Left kidney (tissue), 2 donors: Measurements from ENCODE around the gene MTOR. TPM values are rescaled to one million over a fixed set of nuclear protein-coding genes. Genes with fewer than 3 reads are reported as not detected.
"Not testable (repeated sequence)": the region's sequence is repeated elsewhere in the genome, so short reads cannot be mapped to it uniquely, and the experiment has no call there.

ENCODE experiments used
- DNase-seq: peaks from one replicate; pipeline ENCODE4 v3.0.0-alpha.2; 2013
- polyA plus RNA-seq: library from polyadenylated mRNA; unstranded; fragments of 120-200 nt; gene quantifications from one replicate; pipeline ENCODE4 v1.2.1, GENCODE V29; 2013; ENCODE audit not compliant: insufficient read length

MTOR gene
- polyA plus RNA-seq, 1 donor = 56.6 TPM

DNA sequence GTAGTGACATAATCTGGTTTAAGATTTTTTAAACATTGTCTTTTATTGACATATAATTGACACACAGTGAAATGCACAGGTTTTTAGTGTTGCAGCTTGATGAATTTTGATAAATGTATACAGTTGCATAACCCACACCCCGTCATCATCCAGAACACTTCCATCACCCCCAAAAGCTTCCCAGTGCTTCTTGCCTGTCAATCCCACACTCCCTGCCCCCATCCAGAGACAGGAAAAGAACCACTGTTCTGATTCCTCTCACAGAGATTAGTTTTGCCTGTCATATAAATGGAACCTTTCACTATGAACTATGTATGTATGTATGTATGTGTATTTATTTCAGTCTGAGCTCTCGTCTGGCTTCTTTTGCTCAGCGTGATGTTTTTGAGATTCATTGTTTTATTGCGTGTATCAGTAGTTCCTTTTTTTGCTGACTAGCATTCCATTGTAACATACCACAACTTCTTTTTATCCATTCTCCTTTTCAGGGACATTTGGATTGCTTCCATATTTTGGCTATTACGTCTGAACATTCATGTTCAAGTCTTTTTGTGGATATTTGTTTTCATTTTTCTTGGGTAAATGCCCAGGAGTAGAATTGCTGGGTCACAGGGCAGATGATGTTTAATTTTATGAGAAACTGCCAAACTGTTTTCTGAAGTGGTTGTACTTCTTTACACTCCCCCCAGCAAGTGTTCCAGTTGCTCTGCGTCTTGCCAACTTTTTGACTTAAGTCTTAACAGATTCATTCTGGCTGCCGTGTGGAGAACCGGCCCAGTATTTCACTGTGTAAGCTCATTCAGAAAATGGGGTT lies 19.4 kb upstream of the MTOR start:
- no peak for DNase-seq

DNA sequence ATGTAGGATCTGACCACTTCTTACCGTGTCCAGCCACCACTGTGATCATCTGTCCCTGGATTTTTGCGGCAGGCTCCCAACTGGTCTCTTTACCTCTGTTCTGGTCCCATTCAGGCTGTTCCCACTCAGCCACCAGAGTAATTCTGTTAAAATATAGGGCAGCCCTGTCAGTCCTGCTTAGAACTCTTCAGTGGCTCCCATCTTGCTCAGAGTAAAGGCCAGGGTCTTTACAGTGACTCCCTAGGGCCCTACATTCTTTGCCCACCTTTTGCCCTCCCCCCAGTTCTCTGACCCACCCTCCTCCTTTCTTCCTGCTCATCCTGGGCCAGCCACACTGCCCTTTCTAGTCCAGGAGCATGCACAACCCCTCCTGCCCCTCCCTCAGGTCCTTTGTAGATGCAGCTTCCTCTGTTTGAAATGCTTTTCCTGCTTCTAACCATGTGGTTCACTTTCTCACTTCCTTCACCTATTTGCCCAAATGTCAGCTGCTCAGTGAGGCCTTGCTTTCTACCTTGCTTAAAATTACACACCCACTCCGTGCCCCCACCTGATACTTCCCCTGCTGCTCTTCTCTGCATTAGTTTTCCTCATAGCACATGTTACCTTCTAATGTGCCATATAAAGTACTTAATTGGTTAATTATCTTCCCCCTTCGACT lies 18.5 kb upstream of the MTOR start:
- DNase-seq = no peak

DNA sequence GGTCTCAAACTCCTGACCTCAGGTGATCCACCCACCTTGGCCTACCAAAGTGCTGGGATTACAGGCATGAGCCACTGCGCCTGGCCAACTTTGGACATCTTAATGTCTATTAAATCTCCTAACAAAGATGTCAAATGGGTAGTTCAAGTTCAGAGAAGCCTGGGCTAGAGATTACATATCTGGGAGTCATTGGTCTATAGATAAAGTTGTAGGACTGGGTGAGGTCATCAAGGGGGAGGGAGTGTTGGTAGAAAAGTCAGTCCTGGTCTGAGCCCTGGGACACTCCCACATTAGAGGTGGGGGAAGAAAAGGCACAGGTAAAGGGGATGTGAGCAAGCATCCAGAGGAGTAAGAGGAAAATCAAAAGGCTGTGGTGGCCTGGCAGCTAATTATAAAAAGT lies 17.3 kb upstream of the MTOR start:
- DNase-seq = no peak

DNA sequence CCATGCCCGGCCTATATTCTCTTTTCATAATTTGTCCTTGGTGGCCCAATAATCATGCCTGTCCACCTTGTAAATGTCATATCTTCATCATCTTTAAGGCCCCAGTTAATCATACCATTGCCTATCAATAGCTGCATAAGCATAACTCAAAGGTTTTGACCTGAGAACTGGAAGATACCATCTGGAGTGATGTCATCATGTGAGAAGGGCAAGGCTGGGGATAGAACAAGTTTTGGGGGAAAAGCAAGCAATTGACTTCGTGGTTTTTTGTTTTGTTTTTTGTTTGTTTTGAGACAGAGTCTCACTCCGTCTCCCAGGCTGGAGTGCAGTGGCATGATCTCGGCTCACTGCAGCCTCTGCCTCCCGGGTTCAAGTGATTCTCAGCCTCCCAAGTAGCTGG lies 16.8 kb upstream of the MTOR start:
- no peak for DNase-seq

DNA sequence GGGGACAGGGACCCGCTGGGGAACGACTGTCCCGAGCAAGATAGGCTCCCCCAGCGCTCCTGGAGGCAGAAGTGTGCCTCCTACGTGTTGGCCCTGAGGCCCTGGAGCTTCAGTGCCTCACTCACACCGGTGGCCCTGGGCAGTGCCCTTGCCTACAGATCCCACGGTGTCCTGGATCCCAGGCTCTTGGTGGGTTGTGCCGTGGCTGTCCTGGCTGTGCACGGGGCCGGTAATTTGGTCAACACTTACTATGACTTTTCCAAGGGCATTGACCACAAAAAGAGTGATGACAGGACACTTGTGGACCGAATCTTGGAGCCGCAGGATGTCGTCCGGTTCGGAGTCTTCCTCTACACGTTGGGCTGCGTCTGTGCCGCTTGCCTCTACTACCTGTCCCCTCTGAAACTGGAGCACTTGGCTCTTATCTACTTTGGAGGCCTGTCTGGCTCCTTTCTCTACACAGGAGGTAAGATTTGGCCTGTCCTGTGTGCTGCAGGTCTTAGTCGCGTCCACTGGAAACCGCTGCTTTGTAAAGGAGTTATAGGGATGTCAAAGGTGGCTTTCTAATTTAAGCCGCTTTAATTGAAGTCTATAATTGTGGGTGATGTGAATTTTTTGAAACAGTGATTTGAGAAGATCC lies 11.4 kb upstream of the MTOR start:
- DNase-seq = no peak

DNA sequence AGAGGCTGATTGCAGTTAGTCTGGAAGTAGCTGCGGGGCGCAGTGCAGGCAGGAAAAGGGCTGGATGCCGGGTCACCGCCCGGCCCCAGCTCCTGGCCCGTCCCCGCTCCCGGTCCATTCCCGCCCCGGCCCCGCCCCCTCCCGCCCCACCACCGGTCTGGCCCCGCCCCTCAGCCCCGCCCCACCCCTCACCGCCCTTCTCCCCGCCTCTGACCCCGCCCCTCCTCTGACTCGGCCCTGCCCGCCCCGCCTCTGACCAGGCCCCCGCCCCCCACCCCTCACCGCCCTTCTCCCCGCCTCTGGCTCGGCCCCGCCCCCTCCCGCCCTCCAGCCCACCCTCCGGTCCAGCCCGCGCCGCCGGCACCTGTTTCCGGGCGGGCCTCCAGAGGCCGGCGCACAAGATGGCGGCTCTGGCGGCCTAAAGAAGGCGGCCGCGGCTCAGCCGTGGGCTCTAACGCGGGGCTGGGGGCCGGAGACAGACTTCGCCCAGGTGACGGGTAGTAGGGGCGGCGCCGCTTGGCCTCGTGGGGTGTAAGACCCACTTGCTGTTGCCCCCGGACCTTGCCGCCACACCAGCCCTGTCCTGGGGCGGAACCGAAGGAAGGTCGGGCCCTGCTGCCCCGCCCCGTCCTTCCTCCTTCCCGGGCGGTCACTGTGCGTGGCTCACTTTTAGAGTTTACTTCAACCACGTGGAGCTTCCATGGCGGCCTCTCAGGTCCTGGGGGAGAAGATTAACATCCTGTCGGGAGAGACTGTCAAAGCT lies 10.7 kb upstream of the MTOR start, which contains the start of gene UBIAD1:
TSS of gene UBIAD1 (plus strand) at position 367 of the 763 bp plus-strand sequence. CDS start at position 701, 334 bp downstream.
- DNase-seq = peak; percentile 86

DNA sequence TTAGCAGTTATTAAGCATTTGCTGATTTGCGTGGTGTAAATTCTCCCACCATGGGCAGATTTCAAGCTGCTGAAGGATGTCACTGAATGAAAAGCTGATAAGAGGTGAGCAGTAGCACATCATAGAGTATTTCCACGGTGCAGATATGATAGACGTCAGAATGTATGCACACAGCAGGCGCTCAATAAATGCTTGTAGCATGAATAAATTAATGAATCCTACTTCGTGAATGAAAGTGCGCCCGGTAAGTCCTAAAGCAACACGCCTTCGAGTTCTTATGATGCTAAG lies 10.1 kb upstream of the MTOR start:
- DNase-seq = no peak

DNA sequence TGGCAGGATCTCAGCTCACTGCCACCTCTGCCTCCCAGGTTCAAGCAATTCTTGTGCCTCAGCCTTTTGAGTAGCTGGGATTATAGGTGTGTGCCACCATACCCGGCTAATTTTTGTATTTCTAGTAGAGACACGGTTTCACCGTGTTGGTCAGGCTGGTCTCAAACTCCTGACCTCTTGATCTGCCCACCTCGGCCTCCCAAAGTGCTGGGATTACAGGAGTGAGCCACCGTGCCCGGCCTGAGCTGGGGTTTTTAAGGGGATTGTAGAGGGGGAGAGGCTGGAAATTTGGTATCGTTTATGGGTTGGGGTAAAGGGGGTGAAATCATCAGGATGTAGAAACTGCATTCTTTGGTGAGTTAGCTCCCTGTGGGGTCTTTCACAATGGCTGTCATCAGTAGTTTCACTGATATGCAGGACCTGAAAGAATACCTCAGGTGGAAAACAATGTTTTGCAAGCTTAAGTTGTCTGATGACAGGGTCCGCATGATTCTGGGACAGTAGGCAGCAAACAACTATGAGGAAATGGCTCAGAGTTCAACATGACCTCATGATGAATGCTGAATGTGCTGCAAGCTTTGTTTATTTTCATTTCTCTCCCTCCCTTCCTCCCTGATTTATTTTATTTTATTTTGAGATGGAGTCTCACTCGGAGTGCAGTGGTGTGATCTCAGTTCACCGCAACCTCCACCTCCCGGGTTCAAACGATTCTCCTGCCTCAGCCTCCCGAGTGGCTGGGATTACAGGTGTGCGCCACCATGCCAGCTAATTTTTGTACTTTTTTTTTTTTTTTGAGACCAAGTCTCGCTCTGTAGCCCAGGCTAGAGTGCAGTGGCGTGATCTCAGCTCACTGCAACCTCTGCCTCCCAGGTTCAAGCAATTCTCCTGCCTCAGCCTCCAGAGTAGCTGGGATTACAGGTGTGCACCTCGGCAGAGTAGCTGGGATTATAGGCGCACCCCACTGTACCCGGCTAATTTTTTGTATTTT lies 5.3 kb upstream of the MTOR start:
- DNase-seq = not testable (repeated sequence)

DNA sequence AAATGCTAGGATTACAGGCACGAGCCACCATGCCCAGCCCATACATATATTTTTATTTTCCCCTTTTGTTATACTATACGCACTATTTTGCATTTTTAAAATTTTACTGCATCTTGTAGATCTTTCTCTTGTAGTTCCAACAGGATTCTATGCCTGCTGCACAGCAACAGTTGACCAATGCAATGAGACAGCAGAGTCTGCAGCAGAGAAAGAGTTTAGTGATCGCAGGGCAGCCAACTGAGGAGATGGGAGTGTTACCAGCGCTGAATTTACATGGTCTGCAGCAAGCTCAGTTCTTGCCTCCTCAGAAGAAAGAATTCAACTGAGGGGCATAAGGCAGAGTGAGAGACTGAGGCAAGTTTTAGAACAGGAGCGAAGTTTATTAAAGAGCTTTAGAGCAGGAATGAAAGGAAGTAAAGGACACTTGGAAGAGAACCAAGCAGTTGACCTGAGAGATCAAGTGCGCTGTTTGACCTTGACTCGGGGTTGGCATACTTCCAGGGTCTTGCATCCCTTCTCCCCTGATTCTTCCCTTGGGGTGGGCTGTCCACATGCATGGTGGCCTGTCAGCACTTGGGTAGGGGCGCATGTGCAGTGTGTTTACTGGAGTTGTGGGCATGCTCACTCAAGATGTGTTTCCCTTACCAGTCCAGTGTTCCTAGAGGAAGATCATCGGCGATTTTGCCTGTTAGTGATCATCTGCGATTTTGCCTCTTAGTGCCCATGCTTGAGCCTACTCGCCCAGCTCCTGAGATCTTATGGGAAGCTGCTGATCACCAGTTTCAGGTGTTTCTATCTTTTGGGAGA lies 4.1 kb upstream of the MTOR start:
- no peak for DNase-seq

DNA sequence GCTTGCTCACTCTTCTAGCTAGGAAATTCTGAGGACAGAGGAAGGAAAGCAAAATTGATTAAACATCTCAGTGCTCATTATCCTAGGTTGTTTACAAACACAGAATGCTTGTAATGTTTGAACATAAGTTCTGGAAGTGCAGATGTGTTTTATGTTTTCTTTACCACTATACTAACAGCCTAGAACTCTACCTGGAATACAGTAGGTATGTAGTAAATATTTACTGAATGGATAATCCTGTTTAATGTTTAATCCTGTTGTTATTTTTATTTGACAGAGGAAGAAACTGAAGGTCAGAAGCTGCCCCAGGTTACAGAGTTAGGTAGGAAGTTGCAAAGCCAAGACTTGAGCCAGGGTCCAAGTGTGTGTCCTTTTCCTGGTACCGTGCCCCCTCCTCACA lies 6.1 kb downstream of the MTOR start:
- DNase-seq = no peak

DNA sequence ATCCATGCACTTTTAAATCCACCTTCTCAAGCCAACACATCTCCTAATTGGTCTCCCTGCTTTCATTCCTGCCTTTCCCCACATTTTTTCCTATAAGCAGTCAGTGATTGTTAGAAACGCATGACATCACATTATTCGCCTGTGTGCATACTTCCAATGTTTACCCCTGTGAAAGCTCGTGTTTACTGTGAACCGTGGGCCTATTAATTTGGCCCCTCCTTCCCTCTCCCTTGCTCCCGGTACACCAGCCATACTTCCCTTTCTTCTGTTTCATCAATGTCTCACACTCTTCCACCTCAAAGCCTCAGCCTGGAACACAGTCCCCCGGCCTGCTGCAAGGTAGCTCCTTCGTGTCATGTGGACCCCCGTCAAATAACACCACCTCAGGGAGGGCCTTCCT lies 9.1 kb downstream of the MTOR start:
- DNase-seq = no peak

DNA sequence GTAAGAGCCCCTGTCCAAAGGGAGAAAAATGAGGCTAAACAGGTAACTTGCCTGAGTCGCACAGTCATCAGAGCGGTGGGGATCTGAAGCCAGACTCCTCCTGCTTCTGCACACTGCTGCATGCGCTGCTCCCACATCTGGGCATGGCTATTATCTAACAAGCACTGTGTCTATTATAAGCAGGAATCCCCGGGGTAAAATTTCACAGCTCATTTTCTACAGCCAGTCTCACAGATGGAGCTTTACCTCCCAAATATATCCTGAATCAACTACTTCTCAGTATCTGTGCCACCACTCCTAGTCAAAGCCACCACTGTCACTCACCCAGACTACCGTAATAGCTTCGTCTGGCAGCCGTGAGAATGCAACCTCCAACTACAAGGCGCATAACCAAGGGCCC lies 9.8 kb downstream of the MTOR start:
- no peak for DNase-seq

DNA sequence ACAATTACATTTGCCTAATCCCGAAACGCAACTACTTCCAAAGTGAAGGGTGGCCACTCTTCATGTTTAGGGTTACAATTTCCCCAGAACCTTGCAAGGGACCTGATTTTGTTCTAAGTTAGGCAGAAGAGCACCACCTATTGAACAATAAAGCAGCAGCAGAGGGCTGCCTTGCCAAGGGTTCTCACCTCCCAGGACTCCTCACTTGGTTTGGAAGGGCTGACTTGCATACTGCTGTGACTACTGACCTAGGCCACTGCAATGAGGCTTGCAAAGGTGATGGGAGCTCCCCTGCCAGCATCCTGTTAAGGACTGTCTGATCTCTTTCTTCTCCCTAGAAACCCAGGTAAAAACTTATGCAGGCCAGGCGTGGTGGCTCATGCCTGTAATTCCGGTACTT lies 14.2 kb downstream of the MTOR start:
- no peak for DNase-seq

DNA sequence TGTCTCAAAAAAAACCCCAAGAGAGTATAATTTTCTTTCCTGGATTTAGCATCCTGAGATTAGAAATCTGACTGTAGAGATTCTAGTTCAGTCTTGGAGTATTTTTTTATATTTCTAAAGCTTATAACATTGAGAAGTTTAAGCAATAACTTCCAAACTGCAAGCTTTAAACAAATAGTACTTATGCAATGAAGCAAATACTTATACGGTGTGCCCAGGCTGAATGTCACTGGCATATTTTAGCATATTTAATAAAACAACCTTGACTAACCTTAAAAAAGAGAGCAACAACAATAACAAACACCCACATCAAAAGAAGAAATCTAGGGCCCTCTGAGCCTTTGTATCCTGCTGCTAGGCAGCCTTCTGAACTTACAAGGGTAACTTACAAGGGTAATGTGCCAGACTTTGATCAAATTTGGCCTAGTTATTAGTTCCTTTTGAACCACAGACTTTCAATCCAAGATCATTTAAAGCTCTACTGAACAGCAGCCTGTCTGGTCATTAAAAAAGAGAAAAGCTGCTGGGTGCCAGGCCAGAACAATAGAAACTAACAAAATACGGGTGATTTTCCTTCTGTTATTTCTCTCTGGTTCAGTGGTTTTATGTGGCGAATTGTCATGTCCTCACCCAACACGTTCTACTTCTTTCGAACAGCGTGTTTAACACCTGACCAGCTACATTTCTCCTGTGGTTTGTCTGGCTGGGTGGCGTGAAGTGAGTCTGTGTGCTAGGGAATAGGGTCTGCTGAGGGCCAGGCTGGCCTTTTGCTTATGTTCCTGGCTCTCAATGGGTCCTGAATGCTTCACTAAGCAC lies 16.2 kb downstream of the MTOR start:
- DNase-seq = no peak

DNA sequence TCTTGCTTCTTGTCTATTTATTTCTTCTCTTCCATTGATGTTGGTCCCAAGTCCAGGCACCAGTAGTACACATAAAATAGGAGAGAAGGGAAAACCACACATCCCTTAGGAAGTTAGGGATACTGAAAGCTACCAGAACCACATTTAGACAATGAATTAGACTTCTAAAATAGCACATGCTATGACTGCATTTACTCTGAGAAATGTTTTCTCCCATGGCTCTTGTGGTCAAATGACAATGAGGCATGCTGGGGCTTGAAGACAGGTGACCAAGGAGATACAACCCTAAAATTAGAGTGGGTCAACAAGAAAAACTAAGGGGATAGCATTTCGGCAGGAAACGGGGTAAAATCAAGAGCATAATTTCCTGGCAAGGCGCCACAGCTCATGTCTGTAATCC lies 17.1 kb downstream of the MTOR start:
- no peak for DNase-seq

DNA sequence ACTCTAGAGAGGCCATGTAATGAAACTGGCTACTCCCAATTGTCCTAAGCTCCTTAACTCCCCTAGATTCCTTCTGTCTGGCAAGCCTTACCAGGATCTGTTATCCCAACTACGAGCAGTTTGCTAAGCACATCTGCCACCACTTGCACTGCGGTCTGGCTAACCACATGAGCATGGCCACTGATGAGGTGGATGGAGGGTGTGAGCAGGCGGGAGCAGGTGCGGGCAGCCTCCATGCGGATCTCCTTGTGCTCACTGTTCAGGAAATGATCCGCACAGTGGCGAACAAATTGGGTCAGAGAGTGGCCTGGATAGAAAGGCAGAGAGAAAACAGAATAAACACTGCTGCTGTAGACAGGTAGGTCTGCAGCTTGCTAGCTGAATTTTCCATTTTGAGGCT lies 24.0 kb downstream of the MTOR start:
- no peak for DNase-seq

DNA sequence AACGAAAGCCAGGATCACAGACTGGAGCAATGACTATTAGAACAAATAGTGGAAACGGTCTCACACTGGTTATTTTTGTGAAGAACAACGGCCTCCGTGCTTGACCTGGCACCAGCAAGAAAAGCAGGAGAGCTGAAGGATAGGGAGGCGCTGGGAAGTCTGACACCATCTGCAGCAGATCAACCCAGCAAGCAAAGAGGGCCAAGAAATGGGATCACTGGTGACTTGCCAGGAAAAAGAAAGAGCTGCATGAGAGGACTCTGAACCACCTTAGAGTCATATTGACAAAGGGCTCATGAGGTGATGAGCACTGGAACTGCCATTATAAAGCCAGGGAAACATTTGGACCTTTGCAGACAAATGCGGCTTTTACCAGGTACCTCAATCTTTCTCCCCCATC lies 25.0 kb downstream of the MTOR start:
- no peak for DNase-seq

DNA sequence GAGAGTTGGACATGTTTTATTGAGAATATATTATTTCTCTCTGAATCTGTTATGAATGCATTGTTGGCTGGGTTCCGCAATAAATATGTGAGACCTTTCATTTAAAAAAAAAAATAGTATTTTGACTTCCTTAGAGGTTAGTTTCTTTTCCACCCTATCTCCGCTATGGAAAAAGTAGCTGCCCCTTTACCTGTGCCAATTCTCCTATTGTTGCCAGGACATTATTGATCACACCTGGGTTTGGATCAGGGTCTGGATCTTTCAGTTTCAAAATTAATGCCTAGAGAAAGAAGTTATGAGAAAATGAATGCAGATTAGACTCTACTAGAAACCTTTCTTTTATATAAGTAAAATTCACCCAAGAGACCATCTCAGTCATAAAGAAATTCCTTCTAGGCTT lies 29.1 kb downstream of the MTOR start:
- DNase-seq = no peak

DNA sequence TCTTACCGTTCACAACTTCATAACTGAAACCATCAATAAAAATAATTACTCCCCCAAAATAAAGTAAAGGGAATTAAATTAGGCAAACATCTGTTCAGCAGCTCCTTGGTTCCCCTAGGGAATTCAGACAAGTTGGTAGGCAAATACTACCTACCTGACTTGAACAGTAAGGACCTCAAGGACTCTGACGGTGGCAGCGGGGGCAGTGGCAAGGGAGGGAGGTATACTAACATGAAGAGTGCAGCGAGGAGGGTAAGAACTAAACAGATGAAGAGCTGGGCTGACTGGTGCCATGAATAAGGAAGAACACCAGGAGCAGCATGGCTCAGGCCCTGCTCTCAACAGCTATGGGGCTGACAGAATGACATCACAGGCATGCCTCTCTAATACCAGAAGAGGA lies 33.1 kb downstream of the MTOR start:
- DNase-seq = no peak
